GM23338 (cell line): ENCODE results near the gene ARHGEF28. TPM values are rescaled to one million over a fixed set of nuclear protein-coding genes. Genes with fewer than 3 reads are reported as not detected.

Experiments
- ATAC-seq: fragments of 200-7000 bp; cut with Tn5 transposase; 3 replicates; pipeline ENCODE4 v1.9.1; 2020
- DNase-seq: peaks from one replicate; pipeline ENCODE4 v3.0.0-alpha.2; 2015; ENCODE audit warnings: low spot score
- H2AFZ ChIP-seq: fragments of 200-600 bp; sonication (generic); 2 replicates; pipeline ENCODE4 v1.8.0; 2016; ENCODE audit warnings: antibody characterized with exemption, mild to moderate bottlenecking, moderate library complexity
- H3F3A ChIP-seq: fragments of 200-600 bp; sonication (generic); replicated peaks from 2 replicates; pipeline ENCODE4 v1.8.0; 2017; ENCODE audit warnings: antibody characterized with exemption, mixed run types, low read depth
- H3K27ac ChIP-seq: fragments of 200-600 bp; sonication (generic); 2 replicates; pipeline ENCODE4 v1.6.1; 2016; ENCODE audit warnings: low read depth
- H3K27me3 ChIP-seq: fragments of 200-600 bp; sonication (generic); 2 replicates; pipeline ENCODE4 v1.8.0; 2016; ENCODE audit warnings: mild to moderate bottlenecking, mixed run types, moderate library complexity; ENCODE audit not compliant: insufficient read depth
- H3K36me3 ChIP-seq: fragments of 200-600 bp; sonication (generic); 2 replicates; pipeline ENCODE4 v1.8.0; 2016; ENCODE audit warnings: mild to moderate bottlenecking; ENCODE audit not compliant: insufficient read depth
- H3K4me1 ChIP-seq: fragments of 200-600 bp; sonication (generic); 2 replicates; pipeline ENCODE4 v1.8.0; 2016; ENCODE audit warnings: mild to moderate bottlenecking, moderate library complexity; ENCODE audit not compliant: insufficient read depth
- H3K4me2 ChIP-seq: fragments of 200-600 bp; sonication (generic); 2 replicates; pipeline ENCODE4 v1.7.1; 2017; ENCODE audit warnings: mixed run types
- H3K4me3 ChIP-seq: fragments of 200-600 bp; sonication (generic); 2 replicates; pipeline ENCODE4 v1.6.1; 2016; ENCODE audit warnings: mixed run types
- H3K79me2 ChIP-seq: fragments of 200-600 bp; sonication (generic); replicated peaks from 2 replicates; pipeline ENCODE4 v1.8.0; 2017; ENCODE audit warnings: mild to moderate bottlenecking; ENCODE audit not compliant: insufficient read depth
- H3K9me2 ChIP-seq: fragments of 200-600 bp; sonication (generic); 2 replicates; pipeline ENCODE4 v1.8.0; 2017; ENCODE audit not compliant: insufficient read depth
- H4K20me1 ChIP-seq: fragments of 200-600 bp; sonication (generic); replicated peaks from 2 replicates; pipeline ENCODE4 v1.8.0; 2017; ENCODE audit warnings: mild to moderate bottlenecking; ENCODE audit not compliant: insufficient read depth
- H3K27ac Mint-ChIP-seq: 2 replicates; pipeline ENCODE4 v1.8.0; 2020; ENCODE audit warnings: inconsistent platforms, mild to moderate bottlenecking, moderate library complexity, mixed read lengths
- H3K27me3 Mint-ChIP-seq: 3 replicates; pipeline ENCODE4 v1.8.0; 2022; ENCODE audit warnings: low read depth, mild to moderate bottlenecking, moderate library complexity, mixed read lengths, inconsistent platforms; ENCODE audit not compliant: insufficient read depth, poor library complexity
- H3K36me3 Mint-ChIP-seq: 3 replicates; pipeline ENCODE4 v1.8.0; 2021; ENCODE audit warnings: low read depth, mild to moderate bottlenecking, inconsistent platforms, moderate library complexity, mixed read lengths
- H3K4me1 Mint-ChIP-seq: 3 replicates; pipeline ENCODE4 v1.8.0; 2020; ENCODE audit warnings: mild to moderate bottlenecking, inconsistent platforms, mixed read lengths
- H3K4me3 Mint-ChIP-seq: 3 replicates; pipeline ENCODE4 v1.8.0; 2021; ENCODE audit warnings: moderate library complexity, mild to moderate bottlenecking, inconsistent platforms, mixed read lengths
- H3K9me3 Mint-ChIP-seq: 3 replicates; pipeline ENCODE4 v1.8.0; 2020; ENCODE audit warnings: moderate library complexity, mild to moderate bottlenecking, inconsistent platforms, mixed read lengths
- CREB1 ChIP-seq: fragments of 250-450 bp; sonication (Bioruptor Pico); IDR thresholded peaks from 2 replicates; pipeline ENCODE4 v1.5.0; 2020; ENCODE audit warnings: low read depth, mild to moderate bottlenecking, moderate library complexity
- ETS1 ChIP-seq: IDR thresholded peaks from 2 replicates; pipeline ENCODE4 v1.6.1; 2016; ENCODE audit warnings: antibody characterized with exemption
- EZH2 ChIP-seq: fragments of 200-600 bp; sonication (generic); IDR thresholded peaks from one replicate; pipeline ENCODE4 v1.8.0; 2017; ENCODE audit warnings: antibody characterized with exemption, mild to moderate bottlenecking, low read depth; ENCODE audit not compliant: unreplicated experiment
- EZH2phosphoT487 ChIP-seq: fragments of 200-600 bp; sonication (generic); IDR thresholded peaks from one replicate; pipeline ENCODE4 v1.8.1; 2018; ENCODE audit warnings: antibody characterized with exemption; ENCODE audit not compliant: unreplicated experiment
- JUNB ChIP-seq: IDR thresholded peaks from one replicate; pipeline ENCODE4 v1.6.1; 2016; ENCODE audit warnings: antibody characterized with exemption; ENCODE audit not compliant: unreplicated experiment
- NANOG ChIP-seq: IDR thresholded peaks from 2 replicates; pipeline ENCODE4 v1.6.1; 2016; ENCODE audit warnings: antibody characterized with exemption, borderline replicate concordance
- POLR2AphosphoS5 ChIP-seq: IDR thresholded peaks from 2 replicates; pipeline ENCODE4 v1.6.1; 2016; ENCODE audit warnings: antibody characterized with exemption, low read depth
- REST ChIP-seq: IDR thresholded peaks from one replicate; pipeline ENCODE4 v1.6.1; 2018; ENCODE audit warnings: antibody characterized with exemption; ENCODE audit not compliant: unreplicated experiment
- STAT1 ChIP-seq: IDR thresholded peaks from one replicate; pipeline ENCODE4 v1.6.1; 2016; ENCODE audit warnings: antibody characterized with exemption; ENCODE audit not compliant: unreplicated experiment
- ZNF114 ChIP-seq: fragments of 250-450 bp; sonication (Bioruptor Pico); IDR thresholded peaks from 2 replicates; pipeline ENCODE4 v1.5.0; 2020; ENCODE audit warnings: mild to moderate bottlenecking, moderate library complexity
- ZNF331 ChIP-seq: fragments of 250-450 bp; sonication (Bioruptor Pico); IDR thresholded peaks from 2 replicates; pipeline ENCODE4 v1.5.0; 2020; ENCODE audit warnings: low read depth, mild to moderate bottlenecking, moderate library complexity
- polyA plus RNA-seq: library from polyadenylated mRNA; unstranded; fragments of >200 nt; fragmentation: Nextera tagmentation; extraction: Ambion mirVana; gene quantifications from 2 replicates; pipeline ENCODE4 v1.2.1, GENCODE V29; 2016
- total RNA-seq: library from RNA; depleted of rRNA; stranded (reverse); fragments of >200 nt; shearing (Covaris generic); gene quantifications from 2 replicates; pipeline ENCODE4 v1.2.3, GENCODE V29; 2014
- TF ChIP-seq, protein P1 (sequence below): fragments of 250-450 bp; sonication (Bioruptor Pico); IDR thresholded peaks from 2 replicates; pipeline ENCODE4 v1.5.0; 2020; ENCODE audit warnings: mild to moderate bottlenecking, moderate library complexity
- TF ChIP-seq, protein P2 (sequence below), 2 experiments: fragments of 200-600 bp in 1 of 2; sonication (generic) in 1 of 2; conservative IDR thresholded peaks; 2 replicates each; pipeline versions ENCODE4 v1.5.1 to v1.6.1; 2016 to 2017; ENCODE audit warnings: antibody characterized with exemption in 2 of 2, low read depth in 2 of 2, mild to moderate bottlenecking in 2 of 2, moderate library complexity in 1 of 2

ARHGEF28 gene
- total and polyA plus RNA-seq, 2 experiments from 2014 or later = 0.39 to 1.0 TPM

DNA sequence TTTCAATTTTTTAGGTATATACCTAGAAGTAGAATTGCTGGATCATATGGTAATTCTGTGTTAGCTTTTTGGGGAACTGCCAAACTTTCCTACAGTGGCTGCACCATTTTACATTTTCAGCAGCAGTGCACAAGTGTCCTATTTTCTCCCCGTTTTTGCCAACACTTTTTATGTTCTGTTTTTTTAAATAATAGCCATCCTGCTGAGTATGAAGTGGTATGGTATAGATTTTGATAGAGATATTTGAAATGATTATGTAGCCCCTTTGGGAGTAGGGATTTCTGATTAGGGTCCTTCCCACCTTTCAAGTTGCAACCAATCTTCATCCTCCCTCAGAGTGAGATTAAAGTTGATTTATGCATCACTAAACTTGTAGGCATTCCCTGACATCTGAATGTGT is 76.5 kb downstream of the ARHGEF28 start (continued):
- TF ChIP-seq, protein P1, sequence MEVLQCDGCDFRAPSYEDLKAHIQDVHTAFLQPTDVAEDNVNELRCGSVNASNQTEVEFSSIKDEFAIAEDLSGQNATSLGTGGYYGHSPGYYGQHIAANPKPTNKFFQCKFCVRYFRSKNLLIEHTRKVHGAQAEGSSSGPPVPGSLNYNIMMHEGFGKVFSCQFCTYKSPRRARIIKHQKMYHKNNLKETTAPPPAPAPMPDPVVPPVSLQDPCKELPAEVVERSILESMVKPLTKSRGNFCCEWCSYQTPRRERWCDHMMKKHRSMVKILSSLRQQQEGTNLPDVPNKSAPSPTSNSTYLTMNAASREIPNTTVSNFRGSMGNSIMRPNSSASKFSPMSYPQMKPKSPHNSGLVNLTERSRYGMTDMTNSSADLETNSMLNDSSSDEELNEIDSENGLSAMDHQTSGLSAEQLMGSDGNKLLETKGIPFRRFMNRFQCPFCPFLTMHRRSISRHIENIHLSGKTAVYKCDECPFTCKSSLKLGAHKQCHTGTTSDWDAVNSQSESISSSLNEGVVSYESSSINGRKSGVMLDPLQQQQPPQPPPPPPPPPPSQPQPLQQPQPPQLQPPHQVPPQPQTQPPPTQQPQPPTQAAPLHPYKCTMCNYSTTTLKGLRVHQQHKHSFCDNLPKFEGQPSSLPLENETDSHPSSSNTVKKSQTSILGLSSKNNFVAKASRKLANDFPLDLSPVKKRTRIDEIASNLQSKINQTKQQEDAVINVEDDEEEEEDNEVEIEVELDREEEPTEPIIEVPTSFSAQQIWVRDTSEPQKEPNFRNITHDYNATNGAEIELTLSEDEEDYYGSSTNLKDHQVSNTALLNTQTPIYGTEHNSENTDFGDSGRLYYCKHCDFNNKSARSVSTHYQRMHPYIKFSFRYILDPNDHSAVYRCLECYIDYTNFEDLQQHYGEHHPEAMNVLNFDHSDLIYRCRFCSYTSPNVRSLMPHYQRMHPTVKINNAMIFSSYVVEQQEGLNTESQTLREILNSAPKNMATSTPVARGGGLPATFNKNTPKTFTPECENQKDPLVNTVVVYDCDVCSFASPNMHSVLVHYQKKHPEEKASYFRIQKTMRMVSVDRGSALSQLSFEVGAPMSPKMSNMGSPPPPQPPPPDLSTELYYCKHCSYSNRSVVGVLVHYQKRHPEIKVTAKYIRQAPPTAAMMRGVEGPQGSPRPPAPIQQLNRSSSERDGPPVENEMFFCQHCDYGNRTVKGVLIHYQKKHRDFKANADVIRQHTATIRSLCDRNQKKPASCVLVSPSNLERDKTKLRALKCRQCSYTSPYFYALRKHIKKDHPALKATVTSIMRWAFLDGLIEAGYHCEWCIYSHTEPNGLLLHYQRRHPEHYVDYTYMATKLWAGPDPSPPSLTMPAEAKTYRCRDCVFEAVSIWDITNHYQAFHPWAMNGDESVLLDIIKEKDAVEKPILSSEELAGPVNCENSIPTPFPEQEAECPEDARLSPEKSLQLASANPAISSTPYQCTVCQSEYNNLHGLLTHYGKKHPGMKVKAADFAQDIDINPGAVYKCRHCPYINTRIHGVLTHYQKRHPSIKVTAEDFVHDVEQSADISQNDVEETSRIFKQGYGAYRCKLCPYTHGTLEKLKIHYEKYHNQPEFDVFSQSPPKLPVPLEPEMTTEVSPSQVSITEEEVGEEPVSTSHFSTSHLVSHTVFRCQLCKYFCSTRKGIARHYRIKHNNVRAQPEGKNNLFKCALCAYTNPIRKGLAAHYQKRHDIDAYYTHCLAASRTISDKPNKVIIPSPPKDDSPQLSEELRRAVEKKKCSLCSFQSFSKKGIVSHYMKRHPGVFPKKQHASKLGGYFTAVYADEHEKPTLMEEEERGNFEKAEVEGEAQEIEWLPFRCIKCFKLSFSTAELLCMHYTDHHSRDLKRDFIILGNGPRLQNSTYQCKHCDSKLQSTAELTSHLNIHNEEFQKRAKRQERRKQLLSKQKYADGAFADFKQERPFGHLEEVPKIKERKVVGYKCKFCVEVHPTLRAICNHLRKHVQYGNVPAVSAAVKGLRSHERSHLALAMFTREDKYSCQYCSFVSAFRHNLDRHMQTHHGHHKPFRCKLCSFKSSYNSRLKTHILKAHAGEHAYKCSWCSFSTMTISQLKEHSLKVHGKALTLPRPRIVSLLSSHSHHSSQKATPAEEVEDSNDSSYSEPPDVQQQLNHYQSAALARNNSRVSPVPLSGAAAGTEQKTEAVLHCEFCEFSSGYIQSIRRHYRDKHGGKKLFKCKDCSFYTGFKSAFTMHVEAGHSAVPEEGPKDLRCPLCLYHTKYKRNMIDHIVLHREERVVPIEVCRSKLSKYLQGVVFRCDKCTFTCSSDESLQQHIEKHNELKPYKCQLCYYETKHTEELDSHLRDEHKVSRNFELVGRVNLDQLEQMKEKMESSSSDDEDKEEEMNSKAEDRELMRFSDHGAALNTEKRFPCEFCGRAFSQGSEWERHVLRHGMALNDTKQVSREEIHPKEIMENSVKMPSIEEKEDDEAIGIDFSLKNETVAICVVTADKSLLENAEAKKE (CRISPR knock-in tag) = no peak
- no peak for TF ChIP-seq REST
- TF ChIP-seq POLR2AphosphoS5 = no peak
- TF ChIP-seq EZH2 = no peak
- no peak for TF ChIP-seq STAT1

DNA sequence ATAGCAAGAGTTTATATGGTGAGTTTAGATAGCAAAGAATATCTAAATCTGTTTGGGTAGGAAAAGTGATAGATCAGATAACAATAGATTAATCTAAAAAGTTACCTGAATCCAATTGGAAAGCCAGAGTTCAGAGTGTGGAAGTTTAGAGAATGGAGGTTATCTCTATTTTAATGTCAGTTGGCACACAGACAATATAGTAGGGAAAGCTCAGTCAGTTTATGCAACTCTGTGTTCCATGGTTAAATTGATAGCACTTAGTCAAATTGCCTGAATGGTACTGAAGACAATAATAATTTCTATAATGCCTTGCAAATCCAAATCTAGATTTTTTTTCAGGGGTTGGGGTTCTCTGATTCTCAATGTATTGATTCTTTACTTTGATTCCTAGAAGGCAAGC is 77.0 kb downstream of the ARHGEF28 start:
- no peaks in the 10 kb centered on the region for H4K20me1 ChIP-seq
- ATAC-seq (no peak), DNase-seq (no peak)
- no peaks in the 10 kb centered on the region for H3K27me3 ChIP-seq
- H3K4me2 ChIP-seq = no peak overlapping the region
- Mint-ChIP-seq H3K36me3 (no peaks in the 10 kb centered on the region), H3K9me3 (no peaks in the 10 kb centered on the region; the same call in 1 of the 3 replicates), H3K27ac (no peak overlapping the region), H3K4me3 (no peak overlapping the region), H3K4me1 (no peaks in the 10 kb centered on the region; the same call in 2 of the 3 replicates), H3K27me3 (no peaks in the 10 kb centered on the region)
- H2AFZ ChIP-seq = no peak overlapping the region
- no peaks in the 10 kb centered on the region for H3K9me2 ChIP-seq
- H3K79me2 ChIP-seq = no peaks in the 10 kb centered on the region
- H3K36me3 ChIP-seq = no peaks in the 10 kb centered on the region
- H3F3A ChIP-seq = no peaks in the 10 kb centered on the region
- H3K4me3 ChIP-seq = no peak overlapping the region
- H3K27ac ChIP-seq = no peak overlapping the region
- no peaks in the 10 kb centered on the region for H3K4me1 ChIP-seq
- no peak for TF ChIP-seq ZNF114 (CRISPR knock-in tag)
- no peak for TF ChIP-seq ETS1
- no peak for TF ChIP-seq NANOG
- TF ChIP-seq EZH2phosphoT487 = no peak
- no peak for TF ChIP-seq CREB1 (CRISPR knock-in tag)
- TF ChIP-seq, protein P2, sequence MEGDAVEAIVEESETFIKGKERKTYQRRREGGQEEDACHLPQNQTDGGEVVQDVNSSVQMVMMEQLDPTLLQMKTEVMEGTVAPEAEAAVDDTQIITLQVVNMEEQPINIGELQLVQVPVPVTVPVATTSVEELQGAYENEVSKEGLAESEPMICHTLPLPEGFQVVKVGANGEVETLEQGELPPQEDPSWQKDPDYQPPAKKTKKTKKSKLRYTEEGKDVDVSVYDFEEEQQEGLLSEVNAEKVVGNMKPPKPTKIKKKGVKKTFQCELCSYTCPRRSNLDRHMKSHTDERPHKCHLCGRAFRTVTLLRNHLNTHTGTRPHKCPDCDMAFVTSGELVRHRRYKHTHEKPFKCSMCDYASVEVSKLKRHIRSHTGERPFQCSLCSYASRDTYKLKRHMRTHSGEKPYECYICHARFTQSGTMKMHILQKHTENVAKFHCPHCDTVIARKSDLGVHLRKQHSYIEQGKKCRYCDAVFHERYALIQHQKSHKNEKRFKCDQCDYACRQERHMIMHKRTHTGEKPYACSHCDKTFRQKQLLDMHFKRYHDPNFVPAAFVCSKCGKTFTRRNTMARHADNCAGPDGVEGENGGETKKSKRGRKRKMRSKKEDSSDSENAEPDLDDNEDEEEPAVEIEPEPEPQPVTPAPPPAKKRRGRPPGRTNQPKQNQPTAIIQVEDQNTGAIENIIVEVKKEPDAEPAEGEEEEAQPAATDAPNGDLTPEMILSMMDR (conservative IDR thresholded peaks at IDR 0.05; ENCODE audit: low read depth in 2 of 2) = no peak
- TF ChIP-seq POLR2AphosphoS5 = no peak
- no peak for TF ChIP-seq JUNB
- TF ChIP-seq ZNF331 (CRISPR knock-in tag) = no peak
- TF ChIP-seq STAT1 = no peak
- TF ChIP-seq EZH2 = no peak
